HEK293T (cell line): ENCODE measurements around the gene AANAT.

Experiments used
- BHLHE40 ChIP-seq: fragments of 450-650 bp; IDR thresholded peaks from 2 replicates; pipeline ENCODE4 v1.6.1; 2016; ENCODE audit warnings: mild to moderate bottlenecking, moderate library complexity, borderline replicate concordance
- FOXA1 ChIP-seq: fragments of 450-650 bp; IDR thresholded peaks from 2 replicates; pipeline ENCODE4 v1.6.1; 2016; ENCODE audit warnings: mild to moderate bottlenecking
- LEF1 ChIP-seq: fragments of 450-650 bp; IDR thresholded peaks from 2 replicates; pipeline ENCODE4 v1.6.1; 2017; ENCODE audit warnings: mild to moderate bottlenecking, borderline replicate concordance
- SP1 ChIP-seq: fragments of 450-650 bp; IDR thresholded peaks from 2 replicates; pipeline ENCODE4 v1.6.1; 2017
- SUZ12 ChIP-seq: fragments of 450-650 bp; IDR thresholded peaks from 2 replicates; pipeline ENCODE4 v1.6.1; 2016; ENCODE audit warnings: mild to moderate bottlenecking

DNA sequence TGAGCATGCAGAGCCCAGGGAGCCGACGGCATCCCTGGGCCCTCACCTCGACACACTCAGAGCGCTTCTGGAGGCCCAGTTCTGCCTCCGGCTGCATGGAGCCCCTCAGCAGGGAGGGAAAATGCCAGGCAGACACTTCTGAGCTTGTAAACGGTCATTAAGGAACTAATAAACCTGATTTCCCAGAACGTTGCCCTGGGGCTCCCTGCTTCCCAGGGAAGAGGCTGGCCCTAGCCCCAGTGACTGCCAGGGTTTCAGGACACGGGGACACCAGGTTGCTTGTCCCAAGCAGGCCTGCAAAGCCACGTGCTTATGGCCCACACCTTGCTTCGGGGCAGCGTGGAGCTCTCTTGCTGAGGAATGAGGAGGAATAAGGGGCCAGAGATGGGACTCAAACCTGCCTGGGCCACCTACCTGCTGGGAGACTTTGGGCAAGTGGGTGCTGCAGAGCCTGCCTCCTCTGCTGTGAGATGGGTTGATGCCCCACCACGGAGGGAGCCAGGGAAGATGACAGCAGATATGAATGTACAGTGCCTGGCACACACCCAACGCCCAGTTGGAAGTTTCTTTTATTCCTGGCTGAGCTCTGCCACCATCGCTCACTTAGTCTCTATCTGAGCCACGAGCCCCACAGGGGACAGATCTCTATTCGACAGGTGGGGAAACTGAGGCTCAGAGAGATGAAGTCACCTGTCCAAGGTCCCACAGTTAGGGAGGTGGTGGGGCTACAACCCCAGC, 28.4 kb downstream of the AANAT start:
- TF ChIP-seq SP1, result no peak
- no peak for TF ChIP-seq LEF1
- no peak for TF ChIP-seq SUZ12
- TF ChIP-seq BHLHE40, result no peak
- no peak for TF ChIP-seq FOXA1
